ENCODE data around the gene SLC25A11. TPM values are rescaled to one million over a fixed set of nuclear protein-coding genes. Genes with fewer than 3 reads are reported as not detected.

SLC25A11 gene
- total and polyA plus RNA-seq, 5 donors from 2014 or later: 22.6 to 78.4 (median 72.6) TPM

DNA sequence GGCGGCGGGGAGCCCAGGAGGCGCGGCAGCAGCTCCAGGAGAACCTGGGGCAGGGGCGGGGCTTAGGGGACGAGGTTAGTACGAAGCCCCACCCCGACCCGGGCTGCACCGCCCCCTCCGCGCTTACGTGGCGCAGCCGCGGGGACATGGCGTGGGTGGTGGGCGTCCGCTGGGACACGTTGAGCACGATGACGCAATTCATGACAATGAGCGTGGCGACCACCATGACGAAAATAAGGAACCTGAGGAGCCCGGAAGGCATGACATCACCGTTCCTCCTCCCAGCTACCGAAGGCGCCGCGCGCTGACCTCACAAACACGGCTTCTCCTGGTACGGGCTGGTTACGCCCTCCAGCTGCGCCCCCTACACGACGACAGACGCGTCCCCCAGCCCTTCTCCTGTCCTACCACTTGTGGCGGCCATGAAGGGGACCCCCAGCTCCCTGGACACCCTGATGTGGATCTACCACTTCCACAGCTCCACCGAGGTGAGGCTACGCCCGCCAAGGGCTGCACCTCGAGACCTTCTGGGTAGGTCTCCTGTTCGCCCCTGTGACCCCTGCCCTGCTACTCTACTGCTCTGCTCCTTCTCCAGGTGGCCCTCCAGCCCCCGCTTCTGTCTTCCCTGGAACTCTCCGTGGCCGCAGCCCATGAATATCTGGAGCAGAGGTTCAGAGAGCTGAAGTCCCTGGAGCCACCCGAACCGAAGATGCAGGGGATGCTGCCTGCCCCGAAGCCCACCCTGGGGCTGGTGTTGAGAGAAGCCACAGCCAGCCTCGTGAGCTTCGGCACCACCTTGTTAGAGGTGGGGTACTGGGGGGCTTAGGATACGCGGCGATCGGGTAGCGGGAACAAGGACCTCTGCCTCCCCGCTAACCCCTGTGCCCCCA, 40.3 kb downstream of the SLC25A11 start, which contains the start of gene C17orf107:
Gene C17orf107 (plus strand): TSS at position 196 of the 890 bp plus-strand sequence. CDS start 227 bp downstream, at position 423.
- H3K36me3 Mint-ChIP-seq: peaks cover 10% of the 10 kb centered on the region
- H3K4me1 ChIP-seq (ENCODE audit: control insufficient read depth, insufficient read depth, low read length, poor library complexity, severe bottlenecking): peaks cover 42% of the 10 kb centered on the region
- H3K4me1 Mint-ChIP-seq: peaks cover 0 to 43% (median 21%) of the 10 kb centered on the region in 4 donors
- H3K9me3 ChIP-seq (ENCODE audit: control insufficient read depth in 2 of 2, low read length in 2 of 2): no peaks in the 10 kb centered on the region
- no peaks in the 10 kb centered on the region for H3K27me3 ChIP-seq (ENCODE audit: control insufficient read depth, insufficient read depth, low read length)
- peak within 1 kb of the TSS; percentile 5 to 99 (median 96) for H3K27ac Mint-ChIP-seq
- H3K27ac ChIP-seq (ENCODE audit: insufficient read depth, low read length, poor library complexity, severe bottlenecking): peak within 1 kb of the TSS; percentile 72
- peaks cover 21% of the 10 kb centered on the region for H3K36me3 ChIP-seq (ENCODE audit: control insufficient read depth, insufficient read depth, low read length)
- H3K4me3 Mint-ChIP-seq: peak within 1 kb of the TSS; percentile 88 to 99 (median 96)
- H3K4me3 ChIP-seq (ENCODE audit: low read depth, low read length): peak within 1 kb of the TSS; percentile 69
- DNase-seq: peak; percentile 81 to 93 (median 91)
- H3K9me3 Mint-ChIP-seq: peaks cover 0 to 4% (median 0%) of the 10 kb centered on the region in 7 donors
- peaks cover 22% of the 10 kb centered on the region for H3K27me3 Mint-ChIP-seq
- ATAC-seq (ENCODE audit: low read depth in 2 of 2): peak; percentile 77

DNA sequence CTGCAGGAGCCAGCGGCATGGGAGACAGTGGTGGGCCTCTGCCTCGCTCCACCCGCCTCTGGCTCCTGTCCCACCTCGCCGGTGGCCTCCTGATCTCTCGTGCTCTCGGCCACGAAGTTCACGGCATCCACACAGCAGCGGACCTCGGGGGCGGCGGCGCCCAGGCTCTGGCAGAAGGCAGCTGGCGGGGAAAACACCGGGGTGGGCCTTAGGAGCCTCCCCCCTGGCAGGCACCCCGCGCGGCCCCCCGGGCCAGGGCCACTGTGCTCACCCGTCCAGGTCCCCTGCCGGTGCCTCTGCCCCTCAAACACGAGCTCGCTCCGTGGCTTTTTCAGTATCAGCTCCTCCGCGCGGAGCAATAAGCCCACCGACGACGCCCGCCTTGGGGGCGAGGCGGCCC, 40.9 kb downstream of the SLC25A11 start:
- H3K4me1 ChIP-seq (ENCODE audit: control insufficient read depth, insufficient read depth, low read length, poor library complexity, severe bottlenecking): peaks cover 42% of the 10 kb centered on the region
- peak overlapping the region in 2 of 3 donors; percentile 72 to 85 for H3K27ac Mint-ChIP-seq
- peak overlapping the region; percentile 72 for H3K27ac ChIP-seq (ENCODE audit: insufficient read depth, low read length, poor library complexity, severe bottlenecking)
- H3K27me3 Mint-ChIP-seq: peaks cover 22% of the 10 kb centered on the region
- no peak for ATAC-seq (ENCODE audit: low read depth in 2 of 2)
- peaks cover 10% of the 10 kb centered on the region for H3K36me3 Mint-ChIP-seq
- H3K4me3 ChIP-seq (ENCODE audit: low read depth, low read length): no peak overlapping the region
- peaks cover 28% of the 10 kb centered on the region for H3K36me3 ChIP-seq (ENCODE audit: control insufficient read depth, insufficient read depth, low read length)
- no peak for DNase-seq
- peak overlapping the region; percentile 79 to 99 (median 86) for H3K4me3 Mint-ChIP-seq
- peaks cover 0 to 4% (median 0%) of the 10 kb centered on the region in 7 donors for H3K9me3 Mint-ChIP-seq
- H3K9me3 ChIP-seq (ENCODE audit: control insufficient read depth in 2 of 2, low read length in 2 of 2): no peaks in the 10 kb centered on the region
- H3K4me1 Mint-ChIP-seq: peaks cover 0 to 43% (median 21%) of the 10 kb centered on the region in 4 donors
- H3K27me3 ChIP-seq (ENCODE audit: control insufficient read depth, insufficient read depth, low read length): no peaks in the 10 kb centered on the region

- peaks cover 17% of the 10 kb centered on the region for H3K27me3 Mint-ChIP-seq
- Histone ChIP-seq H3K36me3 (ENCODE audit: control insufficient read depth, insufficient read depth, low read length) (peaks cover 34% of the 10 kb centered on the region), H3K27ac (ENCODE audit: insufficient read depth, low read length, poor library complexity, severe bottlenecking) (no peak overlapping the region), H3K9me3 (ENCODE audit: control insufficient read depth in 2 of 2, low read length in 2 of 2) (no peaks in the 10 kb centered on the region), H3K4me3 (ENCODE audit: low read depth, low read length) (no peak overlapping the region), H3K4me1 (ENCODE audit: control insufficient read depth, insufficient read depth, low read length, poor library complexity, severe bottlenecking) (peaks cover 38% of the 10 kb centered on the region), H3K27me3 (ENCODE audit: control insufficient read depth, insufficient read depth, low read length) (no peaks in the 10 kb centered on the region)
- ATAC-seq (ENCODE audit: low read depth in 2 of 2) (no peak), DNase-seq (no peak)
- H3K27ac Mint-ChIP-seq: peak overlapping the region; percentile 63 to 85 (median 72)
- peaks cover 10% of the 10 kb centered on the region for H3K36me3 Mint-ChIP-seq
- H3K4me3 Mint-ChIP-seq: peak overlapping the region; percentile 79 to 94 (median 82)
- peaks cover 0 to 4% (median 0%) of the 10 kb centered on the region in 7 donors for H3K9me3 Mint-ChIP-seq
- peaks cover 0 to 39% (median 17%) of the 10 kb centered on the region in 4 donors for H3K4me1 Mint-ChIP-seq
Observed at GRCh38 chr17:4898351-4898750, 41.5 kb downstream of the SLC25A11 start.

GRCh38 chr17:4897785-4898184, 42.1 kb downstream of the SLC25A11 start:
- Histone ChIP-seq H3K9me3 (ENCODE audit: control insufficient read depth in 2 of 2, low read length in 2 of 2) (no peaks in the 10 kb centered on the region), H3K4me3 (ENCODE audit: low read depth, low read length) (no peak overlapping the region), H3K27me3 (ENCODE audit: control insufficient read depth, insufficient read depth, low read length) (no peaks in the 10 kb centered on the region), H3K4me1 (ENCODE audit: control insufficient read depth, insufficient read depth, low read length, poor library complexity, severe bottlenecking) (peaks cover 33% of the 10 kb centered on the region), H3K36me3 (ENCODE audit: control insufficient read depth, insufficient read depth, low read length) (peaks cover 38% of the 10 kb centered on the region), H3K27ac (ENCODE audit: insufficient read depth, low read length, poor library complexity, severe bottlenecking) (no peak overlapping the region)
- Mint-ChIP-seq H3K27me3 (peaks cover 15% of the 10 kb centered on the region), H3K27ac (peak overlapping the region in 1 of 3 donors; percentile 85), H3K4me1 (peaks cover 0 to 33% (median 12%) of the 10 kb centered on the region in 4 donors), H3K4me3 (peak overlapping the region in 3 of 4 donors; percentile 10 to 85 (median 79)), H3K36me3 (peaks cover 10% of the 10 kb centered on the region), H3K9me3 (peaks cover 0 to 2% (median 0%) of the 10 kb centered on the region in 7 donors)
- no peak for DNase-seq
- no peak for ATAC-seq (ENCODE audit: low read depth in 2 of 2)

DNA sequence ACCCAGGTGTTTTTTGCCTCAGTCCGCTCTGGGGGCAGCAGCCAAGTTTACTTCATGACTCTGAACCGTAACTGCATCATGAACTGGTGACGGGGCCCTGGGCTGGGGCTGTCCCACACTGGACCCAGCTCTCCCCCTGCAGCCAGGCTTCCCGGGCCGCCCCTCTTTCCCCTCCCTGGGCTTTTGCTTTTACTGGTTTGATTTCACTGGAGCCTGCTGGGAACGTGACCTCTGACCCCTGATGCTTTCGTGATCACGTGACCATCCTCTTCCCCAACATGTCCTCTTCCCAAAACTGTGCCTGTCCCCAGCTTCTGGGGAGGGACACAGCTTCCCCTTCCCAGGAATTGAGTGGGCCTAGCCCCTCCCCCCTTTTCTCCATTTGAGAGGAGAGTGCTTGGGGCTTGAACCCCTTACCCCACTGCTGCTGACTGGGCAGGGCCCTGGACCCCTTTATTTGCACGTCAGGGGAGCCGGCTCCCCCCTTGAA, 42.6 kb downstream of the SLC25A11 start:
- Mint-ChIP-seq H3K4me3 (peak overlapping the region in 1 of 4 donors; percentile 10), H3K4me1 (peaks cover 0 to 28% (median 9%) of the 10 kb centered on the region in 4 donors), H3K27me3 (peaks cover 15% of the 10 kb centered on the region), H3K9me3 (no peaks in the 10 kb centered on the region), H3K36me3 (peaks cover 10% of the 10 kb centered on the region), H3K27ac (peak overlapping the region in 1 of 3 donors; percentile 20)
- H3K4me1 ChIP-seq (ENCODE audit: control insufficient read depth, insufficient read depth, low read length, poor library complexity, severe bottlenecking): peaks cover 27% of the 10 kb centered on the region
- H3K9me3 ChIP-seq (ENCODE audit: control insufficient read depth in 2 of 2, low read length in 2 of 2): no peaks in the 10 kb centered on the region
- no peak overlapping the region for H3K27ac ChIP-seq (ENCODE audit: insufficient read depth, low read length, poor library complexity, severe bottlenecking)
- H3K27me3 ChIP-seq (ENCODE audit: control insufficient read depth, insufficient read depth, low read length): no peaks in the 10 kb centered on the region
- ATAC-seq (ENCODE audit: low read depth in 2 of 2) (no peak), DNase-seq (no peak)
- H3K4me3 ChIP-seq (ENCODE audit: low read depth, low read length): no peak overlapping the region
- H3K36me3 ChIP-seq (ENCODE audit: control insufficient read depth, insufficient read depth, low read length): peaks cover 38% of the 10 kb centered on the region

GRCh38 chr17:4896332-4897197, 43.3 kb downstream of the SLC25A11 start:
- no peak for ATAC-seq (ENCODE audit: low read depth in 2 of 2)
- Histone ChIP-seq H3K9me3 (ENCODE audit: control insufficient read depth in 2 of 2, low read length in 2 of 2) (no peaks in the 10 kb centered on the region), H3K27me3 (ENCODE audit: control insufficient read depth, insufficient read depth, low read length) (no peaks in the 10 kb centered on the region), H3K4me3 (ENCODE audit: low read depth, low read length) (no peak overlapping the region), H3K36me3 (ENCODE audit: control insufficient read depth, insufficient read depth, low read length) (peaks cover 41% of the 10 kb centered on the region), H3K4me1 (ENCODE audit: control insufficient read depth, insufficient read depth, low read length, poor library complexity, severe bottlenecking) (peaks cover 27% of the 10 kb centered on the region), H3K27ac (ENCODE audit: insufficient read depth, low read length, poor library complexity, severe bottlenecking) (no peak overlapping the region)
- DNase-seq: no peak
- H3K27me3 Mint-ChIP-seq: peaks cover 15% of the 10 kb centered on the region
- no peak overlapping the region for H3K4me3 Mint-ChIP-seq
- H3K36me3 Mint-ChIP-seq: peaks cover 10% of the 10 kb centered on the region
- no peaks in the 10 kb centered on the region for H3K9me3 Mint-ChIP-seq
- H3K27ac Mint-ChIP-seq: peak overlapping the region in 1 of 3 donors; percentile 20
- peaks cover 0 to 22% (median 9%) of the 10 kb centered on the region in 4 donors for H3K4me1 Mint-ChIP-seq

- ATAC-seq (ENCODE audit: low read depth in 2 of 2): no peak
- H3K27ac ChIP-seq (ENCODE audit: insufficient read depth, low read length, poor library complexity, severe bottlenecking): no peak overlapping the region
- peaks cover 10% of the 10 kb centered on the region for H3K36me3 Mint-ChIP-seq
Observed at GRCh38 chr17:4895657-4896331, 44.1 kb downstream of the SLC25A11 start.

More at GRCh38 chr17:4895657-4896331, 44.1 kb downstream of the SLC25A11 start:
- H3K4me1 ChIP-seq (ENCODE audit: control insufficient read depth, insufficient read depth, low read length, poor library complexity, severe bottlenecking): peaks cover 23% of the 10 kb centered on the region
- no peak for DNase-seq
- H3K4me3 ChIP-seq (ENCODE audit: low read depth, low read length): no peak overlapping the region
- H3K9me3 Mint-ChIP-seq: no peaks in the 10 kb centered on the region
- H3K27ac Mint-ChIP-seq: peak overlapping the region in 1 of 3 donors; percentile 6
- peaks cover 0 to 17% (median 7%) of the 10 kb centered on the region in 4 donors for H3K4me1 Mint-ChIP-seq
- peaks cover 14% of the 10 kb centered on the region for H3K27me3 Mint-ChIP-seq
- peak overlapping the region in 1 of 4 donors; percentile 15 for H3K4me3 Mint-ChIP-seq
- no peaks in the 10 kb centered on the region for H3K27me3 ChIP-seq (ENCODE audit: control insufficient read depth, insufficient read depth, low read length)
- H3K36me3 ChIP-seq (ENCODE audit: control insufficient read depth, insufficient read depth, low read length): peaks cover 49% of the 10 kb centered on the region
- no peaks in the 10 kb centered on the region for H3K9me3 ChIP-seq (ENCODE audit: control insufficient read depth in 2 of 2, low read length in 2 of 2)
